Mucosa of stomach (tissue), 1 donor: ENCODE data around the gene LGR5.
"Not testable (repeated sequence)": the region's sequence is repeated elsewhere in the genome, so short reads cannot be mapped to it uniquely, and the experiment has no call there.

ENCODE experiments used
- H3K27me3 ChIP-seq: one replicate; pipeline ENCODE4 v1.7.0; 2013; ENCODE audit warnings: mild to moderate bottlenecking, low read length; ENCODE audit not compliant: control insufficient read depth, insufficient read depth
- H3K36me3 ChIP-seq: one replicate; pipeline ENCODE4 v1.7.0; 2013; ENCODE audit warnings: low read length; ENCODE audit not compliant: control insufficient read depth, insufficient read depth
- H3K4me1 ChIP-seq: one replicate; pipeline ENCODE4 v1.7.0; 2013; ENCODE audit warnings: mild to moderate bottlenecking, low read length; ENCODE audit not compliant: control insufficient read depth, insufficient read depth
- H3K4me3 ChIP-seq: one replicate; pipeline ENCODE4 v1.7.0; 2013; ENCODE audit warnings: low read length
- H3K9ac ChIP-seq: one replicate; pipeline ENCODE4 v1.7.0; 2013; ENCODE audit warnings: mild to moderate bottlenecking, low read length, moderate library complexity
- H3K9me3 ChIP-seq: one replicate; pipeline ENCODE4 v1.7.0; 2013; ENCODE audit warnings: mild to moderate bottlenecking, low read length, moderate library complexity; ENCODE audit not compliant: control insufficient read depth
- donor health status: Pancreatic carcinoma.

LGR5 gene

GRCh38 chr12:71536939-71537622 is 97.5 kb downstream of the LGR5 start:
- no peaks in the 10 kb centered on the region for H3K36me3 ChIP-seq
- no peaks in the 10 kb centered on the region for H3K4me1 ChIP-seq
- H3K27me3 ChIP-seq: no peaks in the 10 kb centered on the region
- H3K4me3 ChIP-seq: no peak overlapping the region
- no peak overlapping the region for H3K9ac ChIP-seq
- H3K9me3 ChIP-seq: no peaks in the 10 kb centered on the region

- H3K9me3 ChIP-seq: no peaks in the 10 kb centered on the region
- H3K36me3 ChIP-seq: no peaks in the 10 kb centered on the region
- H3K4me1 ChIP-seq: no peaks in the 10 kb centered on the region
- H3K27me3 ChIP-seq: no peaks in the 10 kb centered on the region
- H3K4me3 ChIP-seq: no peak overlapping the region
- H3K9ac ChIP-seq: no peak overlapping the region
These were observed 99.2 kb downstream of the LGR5 start for GRCh38 chr12:71538807-71539206.

- Histone ChIP-seq H3K9ac (no peak overlapping the region), H3K4me3 (no peak overlapping the region), H3K27me3 (no peaks in the 10 kb centered on the region), H3K9me3 (no peaks in the 10 kb centered on the region), H3K36me3 (no peaks in the 10 kb centered on the region), H3K4me1 (no peaks in the 10 kb centered on the region)
These were observed 102.0 kb downstream of the LGR5 start for GRCh38 chr12:71541583-71541982.

- no peaks in the 10 kb centered on the region for H3K36me3 ChIP-seq
- H3K4me3 ChIP-seq: no peak overlapping the region
- H3K9ac ChIP-seq: no peak overlapping the region
- no peaks in the 10 kb centered on the region for H3K27me3 ChIP-seq
- H3K9me3 ChIP-seq: no peaks in the 10 kb centered on the region
- no peaks in the 10 kb centered on the region for H3K4me1 ChIP-seq
These were observed 106.8 kb downstream of the LGR5 start for GRCh38 chr12:71546322-71546861.

- Histone ChIP-seq H3K4me3 (no peak overlapping the region), H3K27me3 (no peaks in the 10 kb centered on the region), H3K9ac (no peak overlapping the region), H3K4me1 (no peaks in the 10 kb centered on the region), H3K9me3 (no peaks in the 10 kb centered on the region), H3K36me3 (no peaks in the 10 kb centered on the region)
These were observed 109.3 kb downstream of the LGR5 start for GRCh38 chr12:71548893-71549292.

GRCh38 chr12:71551529-71551928 is 111.9 kb downstream of the LGR5 start:
- Histone ChIP-seq H3K36me3 (no peaks in the 10 kb centered on the region), H3K27me3 (no peaks in the 10 kb centered on the region), H3K9me3 (no peaks in the 10 kb centered on the region), H3K4me1 (no peaks in the 10 kb centered on the region), H3K9ac (no peak overlapping the region), H3K4me3 (no peak overlapping the region)

- Histone ChIP-seq H3K9ac (no peak overlapping the region), H3K27me3 (no peaks in the 10 kb centered on the region), H3K9me3 (no peaks in the 10 kb centered on the region), H3K36me3 (no peaks in the 10 kb centered on the region), H3K4me1 (no peaks in the 10 kb centered on the region), H3K4me3 (no peak overlapping the region)
These were observed 113.3 kb downstream of the LGR5 start for GRCh38 chr12:71552728-71553501.

GRCh38 chr12:71555191-71555590 is 115.6 kb downstream of the LGR5 start:
- Histone ChIP-seq H3K9ac (no peak overlapping the region), H3K27me3 (no peaks in the 10 kb centered on the region), H3K4me1 (no peaks in the 10 kb centered on the region), H3K4me3 (no peak overlapping the region), H3K9me3 (no peaks in the 10 kb centered on the region), H3K36me3 (no peaks in the 10 kb centered on the region)

- H3K27me3 ChIP-seq, H3K4me3 ChIP-seq, H3K4me1 ChIP-seq, H3K9ac ChIP-seq, H3K9me3 ChIP-seq, H3K36me3 ChIP-seq: not testable (repeated sequence)
These were observed 116.2 kb downstream of the LGR5 start for GRCh38 chr12:71555789-71556188.

- no peak overlapping the region for H3K9ac ChIP-seq
- H3K27me3 ChIP-seq: no peaks in the 10 kb centered on the region
- H3K4me3 ChIP-seq: no peak overlapping the region
- no peaks in the 10 kb centered on the region for H3K9me3 ChIP-seq
- H3K4me1 ChIP-seq: no peaks in the 10 kb centered on the region
- H3K36me3 ChIP-seq: no peaks in the 10 kb centered on the region
These were observed 116.8 kb downstream of the LGR5 start for GRCh38 chr12:71556448-71556847.

GRCh38 chr12:71556875-71557274 is 117.3 kb downstream of the LGR5 start:
- Histone ChIP-seq H3K27me3 (no peaks in the 10 kb centered on the region), H3K4me1 (no peaks in the 10 kb centered on the region), H3K36me3 (no peaks in the 10 kb centered on the region), H3K4me3 (no peak overlapping the region), H3K9ac (no peak overlapping the region), H3K9me3 (no peaks in the 10 kb centered on the region)

- no peak overlapping the region for H3K9ac ChIP-seq
- no peak overlapping the region for H3K4me3 ChIP-seq
- no peaks in the 10 kb centered on the region for H3K9me3 ChIP-seq
- H3K36me3 ChIP-seq: no peaks in the 10 kb centered on the region
- no peaks in the 10 kb centered on the region for H3K27me3 ChIP-seq
- H3K4me1 ChIP-seq: no peaks in the 10 kb centered on the region
These were observed 118.8 kb downstream of the LGR5 start for GRCh38 chr12:71558445-71558844.
